Peyer's patch (tissue), 4 donors: Measurements from ENCODE around the gene STK16. TPM values are rescaled to one million over a fixed set of nuclear protein-coding genes. Genes with fewer than 3 reads are reported as not detected.

ENCODE experiments used
- DNase-seq, 3 donors: peaks; one replicate each; pipeline ENCODE4 v3.0.0-alpha.2; 2017 to 2019
- H3K27ac ChIP-seq, 4 donors: fragments of 200-600 bp; sonication (generic); one replicate each; pipeline ENCODE4 v1.5.1; 2016 to 2019
- H3K27me3 ChIP-seq, 2 donors: fragments of 200-600 bp; sonication (generic); one replicate each; pipeline ENCODE4 v1.5.1; 2019
- H3K36me3 ChIP-seq, 3 donors: fragments of 200-600 bp; sonication (generic); one replicate each; pipeline ENCODE4 v1.5.1; 2016 to 2019
- H3K4me1 ChIP-seq, 4 donors: fragments of 200-600 bp; sonication (generic); one replicate each; pipeline ENCODE4 v1.5.1; 2016 to 2019
- H3K4me3 ChIP-seq, 4 donors: fragments of 200-600 bp; sonication (generic); 1 replicate in 3 of 4; 2 replicates in 1 of 4; pipeline ENCODE4 v1.5.1; 2016 to 2019; ENCODE audit warnings: mild to moderate bottlenecking in 1 of 4
- H3K9me3 ChIP-seq, 4 donors: fragments of 200-600 bp; sonication (generic); one replicate each; pipeline ENCODE4 v1.5.1; 2016 to 2019; ENCODE audit warnings: mild to moderate bottlenecking in 1 of 4
- POLR2A ChIP-seq, 2 donors: fragments of 450-650 bp; IDR thresholded peaks; one replicate each; pipeline ENCODE4 v1.5.1; 2017; ENCODE audit warnings: antibody characterized with exemption in 2 of 2, mild to moderate bottlenecking in 2 of 2, moderate library complexity in 2 of 2
- total RNA-seq, 4 donors: library from RNA; depleted of rRNA; stranded (reverse); fragments of >200 nt; gene quantifications; one replicate each; pipeline ENCODE4 v1.1.0, GENCODE V29; 2016
- TF ChIP-seq, protein P1 (sequence below), 6 experiments: fragments of 450-650 bp in 4 of 6; fragments of 200-600 bp in 2 of 6; sonication (generic) in 1 of 6; IDR thresholded peaks; one replicate each; pipeline ENCODE4 v1.5.1; 2017 to 2019; ENCODE audit warnings: antibody characterized with exemption in 6 of 6, mild to moderate bottlenecking in 3 of 6, moderate library complexity in 1 of 6

STK16 gene
- total RNA-seq, 4 donors from 2014 or later = 19.4 to 27.1 (median 24.3) TPM

DNA sequence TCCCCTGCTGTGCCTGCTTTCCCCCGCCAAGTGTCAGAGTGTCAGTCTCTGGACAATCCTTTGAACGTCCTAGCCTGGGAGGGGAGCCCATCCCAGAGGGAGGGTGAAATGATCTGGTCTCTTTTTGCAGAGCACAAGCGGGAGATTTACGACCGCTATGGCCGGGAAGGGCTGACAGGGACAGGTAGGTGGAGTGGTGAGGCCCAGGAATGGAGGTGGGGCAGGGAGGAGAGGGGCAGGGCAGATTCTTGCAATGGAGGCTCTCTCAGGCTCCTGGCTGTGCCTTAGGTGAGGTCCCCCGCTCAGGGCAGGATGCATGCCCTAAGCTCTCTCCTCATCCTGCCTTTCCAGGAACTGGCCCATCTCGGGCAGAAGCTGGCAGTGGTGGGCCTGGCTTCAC, 36.3 kb downstream of the STK16 start:
- H3K36me3 ChIP-seq = peaks cover 0 to 57% (median 0%) of the 10 kb centered on the region in 3 donors
- no peaks in the 10 kb centered on the region for H3K27me3 ChIP-seq
- H3K4me1 ChIP-seq = peaks cover 0 to 30% (median 9%) of the 10 kb centered on the region in 4 donors
- DNase-seq = no peak
- H3K27ac ChIP-seq = no peak overlapping the region
- no peaks in the 10 kb centered on the region for H3K9me3 ChIP-seq
- no peak overlapping the region for H3K4me3 ChIP-seq
- no peak for TF ChIP-seq POLR2A (IDR thresholded peaks at IDR 0.05)

DNA sequence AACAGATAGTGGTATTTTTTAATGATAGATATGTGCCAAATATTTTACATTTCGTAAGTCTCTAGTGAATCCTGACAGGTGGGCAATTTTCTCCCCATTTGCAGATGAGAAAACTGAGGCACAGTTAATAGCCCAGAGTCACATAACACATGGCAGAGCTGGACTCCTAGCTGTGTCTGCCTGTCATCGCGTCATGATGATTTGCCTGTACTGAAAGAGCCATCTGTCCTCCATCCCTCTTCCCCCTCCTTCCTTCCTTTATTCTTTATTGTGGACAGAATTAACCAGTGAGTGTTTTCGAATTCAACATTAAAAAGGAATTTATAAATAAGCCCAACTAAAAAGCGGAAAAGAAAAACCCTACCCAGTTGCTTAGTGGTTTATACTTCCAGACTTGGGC, 37.1 kb downstream of the STK16 start:
- Histone ChIP-seq H3K4me3 (no peak overlapping the region), H3K36me3 (peaks cover 0 to 60% (median 0%) of the 10 kb centered on the region in 3 donors), H3K9me3 (no peaks in the 10 kb centered on the region), H3K27me3 (no peaks in the 10 kb centered on the region), H3K27ac (no peak overlapping the region), H3K4me1 (peaks cover 0 to 28% (median 9%) of the 10 kb centered on the region in 4 donors)
- no peak for DNase-seq
- TF ChIP-seq, protein P1, sequence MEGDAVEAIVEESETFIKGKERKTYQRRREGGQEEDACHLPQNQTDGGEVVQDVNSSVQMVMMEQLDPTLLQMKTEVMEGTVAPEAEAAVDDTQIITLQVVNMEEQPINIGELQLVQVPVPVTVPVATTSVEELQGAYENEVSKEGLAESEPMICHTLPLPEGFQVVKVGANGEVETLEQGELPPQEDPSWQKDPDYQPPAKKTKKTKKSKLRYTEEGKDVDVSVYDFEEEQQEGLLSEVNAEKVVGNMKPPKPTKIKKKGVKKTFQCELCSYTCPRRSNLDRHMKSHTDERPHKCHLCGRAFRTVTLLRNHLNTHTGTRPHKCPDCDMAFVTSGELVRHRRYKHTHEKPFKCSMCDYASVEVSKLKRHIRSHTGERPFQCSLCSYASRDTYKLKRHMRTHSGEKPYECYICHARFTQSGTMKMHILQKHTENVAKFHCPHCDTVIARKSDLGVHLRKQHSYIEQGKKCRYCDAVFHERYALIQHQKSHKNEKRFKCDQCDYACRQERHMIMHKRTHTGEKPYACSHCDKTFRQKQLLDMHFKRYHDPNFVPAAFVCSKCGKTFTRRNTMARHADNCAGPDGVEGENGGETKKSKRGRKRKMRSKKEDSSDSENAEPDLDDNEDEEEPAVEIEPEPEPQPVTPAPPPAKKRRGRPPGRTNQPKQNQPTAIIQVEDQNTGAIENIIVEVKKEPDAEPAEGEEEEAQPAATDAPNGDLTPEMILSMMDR (IDR thresholded peaks at IDR 0.05) = no peak
- TF ChIP-seq POLR2A (IDR thresholded peaks at IDR 0.05) = no peak

DNA sequence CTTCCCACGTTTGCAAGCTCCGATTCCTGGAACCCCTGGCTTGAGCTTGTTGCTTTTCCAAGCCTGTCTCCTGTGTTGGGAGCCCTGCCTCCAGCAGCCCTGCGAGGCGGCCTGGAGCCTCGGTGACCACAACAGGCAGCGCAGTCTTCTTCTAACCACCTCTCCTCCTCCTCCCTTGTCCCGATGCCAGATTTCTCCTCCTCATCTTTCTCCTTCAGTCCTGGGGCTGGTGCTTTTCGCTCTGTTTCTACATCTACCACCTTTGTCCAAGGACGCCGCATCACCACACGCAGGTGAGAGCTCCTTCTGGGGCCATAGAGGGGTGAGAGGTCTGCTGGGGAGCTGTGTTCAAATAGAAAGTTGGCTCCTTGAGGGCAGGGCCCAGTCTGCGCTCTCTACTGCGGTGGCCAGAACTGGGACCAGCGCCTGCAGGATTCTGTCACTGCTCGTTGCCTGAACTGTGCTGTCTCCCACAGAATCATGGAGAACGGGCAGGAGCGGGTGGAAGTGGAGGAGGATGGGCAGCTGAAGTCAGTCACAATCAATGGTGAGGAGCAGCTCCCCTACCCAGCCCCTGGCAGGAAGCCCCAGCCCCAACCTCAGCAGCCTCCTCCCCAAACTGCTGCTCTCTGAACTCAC, 37.8 kb downstream of the STK16 start:
- H3K36me3 ChIP-seq = peaks cover 0 to 60% (median 0%) of the 10 kb centered on the region in 3 donors
- H3K27ac ChIP-seq = no peak overlapping the region
- H3K9me3 ChIP-seq = no peaks in the 10 kb centered on the region
- H3K4me3 ChIP-seq = no peak overlapping the region
- TF ChIP-seq POLR2A (IDR thresholded peaks at IDR 0.05) = no peak
- TF ChIP-seq, protein P1 (IDR thresholded peaks at IDR 0.05) = no peak
- H3K4me1 ChIP-seq = peaks cover 0 to 21% (median 9%) of the 10 kb centered on the region in 4 donors
- DNase-seq = no peak
- no peaks in the 10 kb centered on the region for H3K27me3 ChIP-seq

DNA sequence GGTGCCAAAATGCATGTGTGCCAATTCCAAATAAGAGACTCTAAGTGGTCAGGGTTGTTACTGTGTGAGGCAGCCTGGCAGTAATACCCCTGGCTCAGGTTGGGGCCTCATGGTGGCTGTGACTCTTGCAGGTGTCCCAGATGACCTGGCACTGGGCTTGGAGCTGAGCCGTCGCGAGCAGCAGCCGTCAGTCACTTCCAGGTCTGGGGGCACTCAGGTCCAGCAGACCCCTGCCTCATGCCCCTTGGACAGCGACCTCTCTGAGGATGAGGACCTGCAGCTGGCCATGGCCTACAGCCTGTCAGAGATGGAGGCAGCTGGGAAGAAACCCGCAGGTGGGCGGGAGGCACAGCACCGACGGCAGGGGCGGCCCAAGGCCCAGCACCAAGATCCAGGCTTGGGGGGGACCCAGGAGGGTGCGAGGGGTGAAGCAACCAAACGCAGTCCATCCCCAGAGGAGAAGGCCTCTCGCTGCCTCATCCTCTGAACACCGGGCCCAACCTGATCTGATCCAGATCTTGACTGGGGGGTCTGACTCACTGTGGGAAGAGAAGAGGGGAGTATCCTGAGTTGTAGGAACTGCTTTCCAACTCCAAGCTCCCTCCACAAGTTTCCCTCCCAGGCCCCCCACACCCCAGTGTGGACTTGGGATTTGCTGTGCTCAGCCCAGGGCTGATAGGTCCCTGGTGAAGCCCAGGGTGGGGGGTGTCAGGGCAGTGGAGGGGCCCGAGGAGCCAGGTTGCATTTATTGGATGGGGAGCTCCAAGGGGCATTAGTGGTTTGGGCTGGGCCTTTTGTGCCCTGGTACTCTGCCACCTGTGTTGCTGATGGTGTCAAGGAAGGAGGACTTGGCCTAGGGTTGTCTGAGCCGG, 39.5 kb downstream of the STK16 start:
- Histone ChIP-seq H3K4me1 (peaks cover 0 to 21% (median 3%) of the 10 kb centered on the region in 4 donors), H3K9me3 (no peaks in the 10 kb centered on the region), H3K4me3 (no peak overlapping the region), H3K27ac (no peak overlapping the region), H3K36me3 (peaks cover 0 to 60% (median 0%) of the 10 kb centered on the region in 3 donors), H3K27me3 (no peaks in the 10 kb centered on the region)
- no peak for TF ChIP-seq POLR2A (IDR thresholded peaks at IDR 0.05)
- TF ChIP-seq, protein P1 (IDR thresholded peaks at IDR 0.05) = no peak
- no peak for DNase-seq

DNA sequence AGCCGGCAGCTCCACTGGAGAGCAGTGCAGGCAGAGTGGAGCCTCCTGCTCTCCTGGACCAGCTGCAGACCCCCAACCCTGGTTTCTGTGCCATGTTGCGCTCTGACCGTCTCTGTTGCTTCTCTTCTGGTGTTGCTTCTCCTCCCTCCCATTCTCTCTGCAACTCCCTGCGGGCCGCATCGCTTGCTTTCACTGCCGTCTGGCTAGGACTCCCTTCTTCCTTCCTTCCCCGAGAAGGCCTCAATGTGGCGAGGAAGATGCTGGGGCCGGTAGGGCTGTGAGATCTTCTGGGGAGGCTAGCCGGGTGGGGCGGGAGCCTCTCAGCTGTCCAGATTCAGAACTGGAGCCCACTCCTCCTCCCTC, 40.1 kb downstream of the STK16 start:
- TF ChIP-seq, protein P1 (IDR thresholded peaks at IDR 0.05) = no peak
- TF ChIP-seq POLR2A (IDR thresholded peaks at IDR 0.05) = no peak
- H3K4me1 ChIP-seq = peaks cover 0 to 16% (median 0%) of the 10 kb centered on the region in 4 donors
- no peak for DNase-seq
- no peaks in the 10 kb centered on the region for H3K27me3 ChIP-seq
- no peak overlapping the region for H3K27ac ChIP-seq
- H3K36me3 ChIP-seq = peaks cover 0 to 60% (median 0%) of the 10 kb centered on the region in 3 donors
- H3K9me3 ChIP-seq = no peaks in the 10 kb centered on the region
- no peak overlapping the region for H3K4me3 ChIP-seq

DNA sequence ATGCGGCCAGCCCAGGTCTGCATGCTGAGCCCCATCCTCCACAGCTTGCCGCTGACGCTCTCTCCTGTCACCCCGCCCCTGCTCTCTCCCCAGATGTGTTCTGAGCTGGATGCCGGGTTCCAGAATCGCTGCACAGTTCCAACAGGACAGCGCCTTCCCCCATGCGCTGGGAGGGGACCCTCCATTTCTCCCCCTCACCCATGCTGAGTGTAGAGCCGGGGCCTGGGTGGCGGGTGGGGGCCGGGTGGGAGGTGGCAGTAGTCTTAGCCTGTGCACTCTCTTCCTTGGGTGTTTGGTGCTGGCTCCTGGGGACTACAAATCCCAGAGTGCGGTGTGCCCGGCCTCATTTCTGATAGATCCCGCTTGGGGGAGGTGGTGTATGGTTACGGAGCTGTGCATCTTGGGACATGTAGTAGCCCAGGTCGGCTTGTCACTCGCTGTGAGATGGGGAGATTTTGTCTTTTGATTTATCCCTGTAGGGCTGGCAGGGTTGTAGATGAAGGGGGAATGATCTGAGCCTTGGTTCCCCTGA, 40.7 kb downstream of the STK16 start:
- H3K27me3 ChIP-seq = no peaks in the 10 kb centered on the region
- no peak overlapping the region for H3K27ac ChIP-seq
- peaks cover 0 to 10% (median 0%) of the 10 kb centered on the region in 4 donors for H3K4me1 ChIP-seq
- H3K9me3 ChIP-seq = no peaks in the 10 kb centered on the region
- no peak for DNase-seq
- peaks cover 0 to 56% (median 0%) of the 10 kb centered on the region in 3 donors for H3K36me3 ChIP-seq
- TF ChIP-seq, protein P1 (IDR thresholded peaks at IDR 0.05) = no peak
- no peak for TF ChIP-seq POLR2A (IDR thresholded peaks at IDR 0.05)
- no peak overlapping the region for H3K4me3 ChIP-seq
